ENCODE data around the gene SLC36A1. TPM values are rescaled to one million over a fixed set of nuclear protein-coding genes. Genes with fewer than 3 reads are reported as not detected.
"Not testable (repeated sequence)": the region's sequence is repeated elsewhere in the genome, so short reads cannot be mapped to it uniquely, and the experiment has no call there.

The SLC36A1 gene
- total RNA-seq (1 to 10 TPM; 4.8 to 5.6 TPM), polyA plus RNA-seq (1 to 10 TPM in 1 of 3 donors, under 1 TPM in 2; 0.61 to 1.6 (median 0.81) TPM), total RNA-seq (5.9 to 15.1 (median 10.2) reads per million in 6 experiments)

DNA sequence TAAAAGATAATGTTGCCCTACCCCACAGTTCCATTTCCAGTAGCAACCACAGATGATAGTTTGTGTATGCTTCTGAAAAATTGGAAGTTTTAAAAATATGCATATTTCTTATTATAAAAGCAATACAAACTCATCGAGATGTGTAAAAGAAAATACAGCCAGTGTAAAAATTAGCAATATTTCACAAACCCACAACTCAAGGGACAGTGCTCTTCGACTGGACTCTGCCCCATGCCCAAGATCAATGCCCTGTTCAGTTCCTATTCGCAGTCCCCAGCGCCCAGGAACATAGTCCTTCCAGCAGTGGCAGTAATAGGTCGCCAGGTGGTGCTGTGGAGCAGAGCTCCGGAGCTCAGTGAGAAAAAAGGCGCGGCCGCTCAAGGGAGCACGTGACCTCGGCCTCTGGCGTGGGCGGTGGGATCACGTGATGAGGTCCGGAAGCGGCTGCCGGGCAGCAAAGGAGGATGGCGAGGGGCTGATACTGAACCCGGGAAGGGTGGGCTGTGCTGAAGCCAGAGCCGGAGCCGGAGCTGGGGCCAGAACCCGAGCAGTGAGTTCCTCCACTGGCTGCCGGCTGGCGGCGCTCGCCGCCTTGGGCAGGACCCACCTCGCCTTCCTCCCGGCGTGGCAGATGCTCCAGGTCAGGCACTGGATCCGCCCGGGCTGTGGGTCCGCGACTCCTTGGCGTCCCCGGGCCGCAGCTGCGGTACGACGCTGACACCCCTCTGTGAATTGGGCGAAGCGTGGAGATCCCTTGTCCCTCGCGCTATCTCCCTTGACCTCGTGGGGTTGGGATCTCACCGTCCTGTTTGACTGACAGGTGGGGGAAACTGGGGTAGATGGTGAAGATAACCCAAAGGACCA is at the start of gene SLC36A1:
Gene SLC36A1, plus strand, starts transcription at position 430 of the 864 bp plus-strand sequence. CDS start 11,190 bp downstream, outside the sequence.
- Mint-ChIP-seq H3K27me3 (peaks cover 3 to 23% (median 12%) of the 10 kb centered on the region in 5 donors), H3K27ac (peak within 1 kb of the TSS; percentile 81 to 96 (median 92)), H3K36me3 (peaks cover 0 to 5% (median 0%) of the 10 kb centered on the region in 3 donors), H3K9me3 (no peaks in the 10 kb centered on the region), H3K4me1 (peaks cover 22 to 29% (median 25%) of the 10 kb centered on the region in 4 donors), H3K4me3 (peak within 1 kb of the TSS; percentile 95 to 98 (median 96))
- DNase-seq: peak; percentile 83 to 94 (median 90)
- ATAC-seq: peak; percentile 90 to 94
- POLR2A ChIA-PET: interaction anchor here (0.6 to 1.8 kb wide), 4 partner anchors 10 to 324 kb away, joined by 3 to 13 read pairs (median 4); partner anchors contain the start of gene G3BP1

DNA sequence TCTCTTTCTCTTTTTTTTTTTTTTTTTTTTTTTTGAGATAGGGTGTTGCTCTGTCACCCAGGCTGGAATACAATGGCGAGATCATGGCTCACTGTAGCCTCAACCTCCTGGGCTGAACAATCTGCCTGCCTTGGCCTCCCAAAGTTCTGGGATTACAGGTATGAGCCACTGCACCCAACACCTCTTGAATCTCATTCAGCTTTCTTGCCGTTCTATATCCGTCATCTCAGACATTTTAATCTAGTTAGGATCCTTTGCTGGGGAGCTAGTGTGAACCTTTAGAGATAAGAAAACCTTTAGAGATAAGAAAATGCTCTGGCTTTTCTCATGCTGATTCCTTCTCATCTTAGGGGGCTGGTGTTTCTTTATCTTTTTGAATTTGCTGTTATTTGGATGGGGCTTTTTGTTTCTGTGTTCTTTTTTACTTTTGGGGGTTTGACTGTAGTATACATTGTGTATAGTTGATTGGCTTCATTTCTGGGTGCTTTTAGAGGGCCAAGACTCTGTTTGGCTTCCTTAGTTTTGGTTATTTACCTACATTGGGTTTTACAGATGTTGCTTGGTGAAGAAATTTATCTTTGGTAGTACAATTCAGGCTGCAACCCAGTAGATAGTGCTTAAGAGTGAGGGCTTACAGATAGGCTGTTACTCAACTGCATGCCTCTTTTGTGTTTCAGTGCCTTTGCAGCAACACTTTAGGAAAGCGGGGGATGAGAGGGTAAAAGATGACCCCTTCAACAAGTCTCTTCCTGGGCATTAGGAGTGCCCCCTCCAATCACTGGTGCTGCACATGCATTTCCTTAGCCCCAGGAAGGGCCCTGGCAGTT is 41.9 kb upstream of the SLC36A1 start:
- no peak for ATAC-seq
- no peak for DNase-seq
- Mint-ChIP-seq H3K4me1 (no peaks in the 10 kb centered on the region), H3K27ac (no peak overlapping the region), H3K36me3 (peaks cover 0 to 25% (median 0%) of the 10 kb centered on the region in 3 donors), H3K4me3 (no peak overlapping the region), H3K9me3 (peaks cover 0 to 25% (median 7%) of the 10 kb centered on the region in 9 donors), H3K27me3 (peaks cover 19 to 56% (median 49%) of the 10 kb centered on the region in 5 donors)
- POLR2A ChIA-PET: no interaction called here

DNA sequence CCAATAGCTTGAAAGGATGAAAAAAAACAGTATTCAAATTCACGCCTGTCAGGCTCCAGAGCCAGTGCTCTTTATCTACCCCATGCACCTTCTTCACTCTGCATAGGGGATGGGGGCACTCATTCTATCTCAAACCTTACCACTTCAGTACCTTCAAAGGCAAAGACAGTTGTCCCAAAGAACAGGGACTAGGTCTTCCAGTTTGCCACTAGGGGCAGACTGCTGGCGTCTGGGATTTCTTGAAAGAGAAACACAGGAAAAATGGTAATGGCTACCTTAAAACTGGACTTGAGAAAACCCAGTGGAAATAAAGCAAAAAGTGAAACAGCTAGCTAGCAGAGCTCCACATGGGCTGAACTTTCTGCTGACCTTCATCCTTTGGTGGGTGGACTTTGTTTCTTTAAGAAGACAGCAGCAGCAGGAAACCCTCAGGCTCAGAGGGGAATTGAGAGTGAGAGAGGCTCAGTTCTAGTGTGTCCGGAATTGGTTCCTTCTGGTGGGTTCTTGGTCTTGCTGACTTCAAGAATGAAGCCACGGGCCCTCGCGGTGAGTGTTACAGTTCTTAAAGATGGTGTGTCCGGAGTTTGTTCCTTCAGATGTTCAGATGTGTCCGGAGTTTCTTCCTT is 41.0 kb upstream of the SLC36A1 start:
- Mint-ChIP-seq H3K36me3 (peaks cover 0 to 25% (median 0%) of the 10 kb centered on the region in 3 donors), H3K27ac (no peak overlapping the region), H3K4me1 (no peaks in the 10 kb centered on the region), H3K9me3 (peaks cover 0 to 22% (median 7%) of the 10 kb centered on the region in 9 donors), H3K4me3 (no peak overlapping the region), H3K27me3 (peaks cover 26 to 54% (median 53%) of the 10 kb centered on the region in 5 donors)
- POLR2A ChIA-PET: no interaction called here
- ATAC-seq: no peak
- no peak for DNase-seq

DNA sequence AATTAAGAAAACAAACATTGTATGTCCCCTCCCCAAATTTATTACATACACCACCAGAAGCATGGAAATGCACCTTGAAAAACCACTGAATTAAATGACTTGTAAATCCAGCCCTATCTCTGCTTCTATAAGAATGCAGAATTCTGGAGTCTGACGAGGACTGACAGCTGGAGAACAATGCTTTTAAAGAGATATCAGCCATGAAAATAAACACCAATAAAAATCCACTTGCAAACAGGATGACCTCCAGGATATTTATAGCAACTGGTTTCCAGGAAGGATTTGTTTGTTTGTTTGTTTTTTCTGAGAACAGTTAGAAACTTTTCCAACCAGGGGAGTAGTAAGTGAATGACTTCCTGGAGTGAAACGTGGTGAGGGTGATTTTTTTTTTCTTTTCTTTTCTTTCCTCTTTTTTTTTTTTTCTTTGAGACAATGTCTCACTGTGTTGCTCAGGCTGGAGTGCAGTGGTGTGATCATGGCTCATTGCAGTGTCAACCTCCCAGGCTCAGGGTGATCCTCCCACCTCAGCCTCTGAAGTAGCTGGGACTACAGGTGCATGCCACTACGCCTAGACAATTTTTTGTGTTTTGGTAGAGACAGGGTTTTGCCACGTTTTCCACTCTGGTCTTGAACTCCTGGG is 38.7 kb upstream of the SLC36A1 start:
- peaks cover 28 to 54% (median 41%) of the 10 kb centered on the region in 5 donors for H3K27me3 Mint-ChIP-seq
- H3K4me1 Mint-ChIP-seq: no peaks in the 10 kb centered on the region
- H3K27ac Mint-ChIP-seq: no peak overlapping the region
- peaks cover 0 to 4% (median 0%) of the 10 kb centered on the region in 9 donors for H3K9me3 Mint-ChIP-seq
- peaks cover 0 to 4% (median 0%) of the 10 kb centered on the region in 3 donors for H3K36me3 Mint-ChIP-seq
- H3K4me3 Mint-ChIP-seq: no peak overlapping the region
- DNase-seq: no peak
- POLR2A ChIA-PET: no interaction called here
- ATAC-seq: no peak

DNA sequence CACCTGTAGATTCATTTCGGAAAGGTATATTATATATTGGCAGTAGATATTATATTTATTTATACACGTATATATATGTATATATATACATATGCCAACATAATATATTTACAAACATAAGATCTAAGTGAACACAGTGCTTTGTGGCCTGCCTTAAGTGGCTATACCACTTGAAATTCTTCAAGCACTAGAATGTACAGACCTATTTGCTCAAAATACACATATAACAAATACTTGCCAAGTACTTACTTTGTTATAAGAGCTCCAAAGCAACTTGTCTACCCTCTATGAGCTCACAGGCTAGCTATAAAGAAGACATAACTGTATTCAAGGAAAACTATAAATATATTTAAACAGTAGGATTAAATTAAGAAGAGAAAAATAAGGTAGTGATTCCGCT is 33.6 kb upstream of the SLC36A1 start:
- H3K9me3 Mint-ChIP-seq: peaks cover 8 to 27% (median 16%) of the 10 kb centered on the region in 9 donors
- no peak overlapping the region for H3K4me3 Mint-ChIP-seq
- H3K36me3 Mint-ChIP-seq: peaks cover 0 to 20% (median 14%) of the 10 kb centered on the region in 3 donors
- DNase-seq (no peak), ATAC-seq (no peak)
- peaks cover 13 to 28% (median 21%) of the 10 kb centered on the region in 5 donors for H3K27me3 Mint-ChIP-seq
- POLR2A ChIA-PET: no interaction called here
- H3K27ac Mint-ChIP-seq: no peak overlapping the region
- no peaks in the 10 kb centered on the region for H3K4me1 Mint-ChIP-seq

DNA sequence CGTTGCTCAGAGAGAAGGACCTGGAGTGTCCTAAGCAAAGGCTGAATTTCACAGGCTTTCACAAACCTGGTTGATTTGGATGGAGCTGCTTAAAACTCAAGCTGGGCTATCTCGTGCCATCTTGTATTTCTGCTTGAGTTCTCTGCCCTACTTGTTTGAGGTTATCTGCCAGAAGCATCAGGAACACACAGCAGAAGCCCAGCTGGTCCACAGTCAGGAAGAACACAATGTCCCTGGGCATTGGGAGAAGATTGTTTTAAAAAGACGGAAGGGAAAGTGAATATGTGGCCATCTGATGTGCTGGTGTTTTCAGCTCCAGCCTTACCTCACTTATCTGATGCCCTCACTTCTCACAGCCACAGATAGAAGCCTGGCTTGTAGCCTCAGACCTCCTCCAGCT is 32.9 kb upstream of the SLC36A1 start:
- H3K4me1 Mint-ChIP-seq: no peaks in the 10 kb centered on the region
- H3K4me3 Mint-ChIP-seq: no peak overlapping the region
- ATAC-seq: no peak
- H3K27me3 Mint-ChIP-seq: peaks cover 13 to 28% (median 19%) of the 10 kb centered on the region in 5 donors
- no peak overlapping the region for H3K27ac Mint-ChIP-seq
- H3K9me3 Mint-ChIP-seq: peaks cover 8 to 35% (median 21%) of the 10 kb centered on the region in 9 donors
- POLR2A ChIA-PET: no interaction called here
- peaks cover 0 to 24% (median 14%) of the 10 kb centered on the region in 3 donors for H3K36me3 Mint-ChIP-seq
- no peak for DNase-seq

DNA sequence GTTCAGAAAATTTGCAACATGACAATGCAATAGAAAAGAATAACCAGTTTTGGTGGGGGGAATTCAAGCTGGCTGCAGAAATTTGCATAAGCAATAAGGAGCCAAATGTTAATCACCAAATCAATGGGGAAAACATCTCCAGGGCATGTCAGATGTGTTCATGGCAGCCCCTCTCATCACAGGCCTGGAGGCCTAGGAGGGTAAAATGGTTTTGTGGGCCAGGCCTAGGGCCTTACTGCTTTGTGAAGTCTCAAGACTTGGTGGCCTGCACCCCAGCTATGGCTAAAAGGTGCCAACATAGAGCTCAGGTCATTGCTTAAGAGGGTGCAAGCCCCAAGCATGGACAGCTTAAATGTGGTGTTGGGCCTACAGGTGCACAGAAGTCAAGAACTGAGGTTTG is 29.7 kb upstream of the SLC36A1 start:
- Mint-ChIP-seq H3K27ac (no peak overlapping the region), H3K36me3 (peaks cover 0 to 24% (median 14%) of the 10 kb centered on the region in 3 donors), H3K9me3 (peaks cover 8 to 35% (median 21%) of the 10 kb centered on the region in 9 donors), H3K4me3 (no peak overlapping the region), H3K4me1 (no peaks in the 10 kb centered on the region), H3K27me3 (peaks cover 6 to 15% (median 14%) of the 10 kb centered on the region in 5 donors)
- POLR2A ChIA-PET: no interaction called here
- ATAC-seq (no peak), DNase-seq (no peak)

DNA sequence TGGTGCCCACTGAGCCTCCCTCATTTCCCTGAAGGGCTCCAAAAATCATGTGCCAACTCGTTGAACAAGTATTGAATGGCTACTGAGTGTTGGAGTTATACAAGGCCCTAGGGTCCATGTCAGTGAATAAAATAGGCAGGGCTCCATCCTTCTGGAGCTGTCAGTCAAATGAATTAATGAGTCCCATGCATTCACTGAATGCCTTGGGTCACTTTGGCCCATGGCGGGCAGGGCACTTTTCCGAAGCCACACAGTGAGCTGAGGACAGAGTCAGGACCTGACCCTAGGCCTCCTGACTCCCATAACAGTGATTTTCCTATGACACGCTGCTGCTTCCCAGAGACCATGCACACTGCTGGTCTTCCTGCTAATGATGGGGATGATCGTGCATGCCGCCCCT is 27.3 kb upstream of the SLC36A1 start:
- POLR2A ChIA-PET: no interaction called here
- H3K36me3 Mint-ChIP-seq: peaks cover 0 to 24% (median 14%) of the 10 kb centered on the region in 3 donors
- H3K4me1 Mint-ChIP-seq: no peaks in the 10 kb centered on the region
- H3K9me3 Mint-ChIP-seq: peaks cover 8 to 35% (median 21%) of the 10 kb centered on the region in 9 donors
- peaks cover 12 to 37% (median 21%) of the 10 kb centered on the region in 5 donors for H3K27me3 Mint-ChIP-seq
- H3K4me3 Mint-ChIP-seq: no peak overlapping the region
- DNase-seq (no peak), ATAC-seq (no peak)
- H3K27ac Mint-ChIP-seq: no peak overlapping the region

DNA sequence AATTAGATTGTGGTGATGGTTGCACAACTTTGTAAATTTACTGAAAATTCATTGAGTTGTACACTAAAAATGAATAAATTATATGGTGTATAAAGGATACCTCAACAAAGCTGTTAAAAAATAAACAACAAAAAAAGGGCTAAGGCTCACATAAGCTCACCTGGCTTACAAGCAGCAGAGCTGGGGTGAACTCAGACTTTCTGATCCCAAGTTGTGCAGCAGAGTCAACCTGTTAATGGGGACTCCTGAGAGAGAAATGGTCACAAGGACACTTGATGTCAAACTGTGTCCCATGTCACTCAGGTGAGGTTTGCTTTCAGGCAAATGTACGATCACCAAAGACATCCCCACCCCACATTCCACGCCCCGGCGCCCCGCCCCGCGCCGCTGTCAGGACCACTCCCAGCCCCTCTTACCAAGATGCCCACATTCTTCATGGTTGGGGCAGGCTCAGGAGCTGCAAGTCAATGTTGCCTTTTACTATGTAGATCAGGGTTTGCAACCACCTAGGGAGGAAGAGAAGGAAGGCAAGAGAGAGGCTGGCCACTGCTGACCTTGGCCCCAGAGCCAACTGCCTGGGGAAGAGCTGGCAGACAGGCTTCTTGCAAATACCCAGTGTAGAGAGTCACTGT is 22.4 kb upstream of the SLC36A1 start:
- POLR2A ChIA-PET: no interaction called here
- peaks cover 0 to 2% (median 0%) of the 10 kb centered on the region in 9 donors for H3K9me3 Mint-ChIP-seq
- peaks cover 0 to 3% (median 0%) of the 10 kb centered on the region in 3 donors for H3K36me3 Mint-ChIP-seq
- peaks cover 11 to 51% (median 21%) of the 10 kb centered on the region in 5 donors for H3K27me3 Mint-ChIP-seq
- no peak overlapping the region for H3K27ac Mint-ChIP-seq
- H3K4me3 Mint-ChIP-seq: no peak overlapping the region
- ATAC-seq (no peak), DNase-seq (no peak)
- peaks cover 0 to 5% (median 0%) of the 10 kb centered on the region in 4 donors for H3K4me1 Mint-ChIP-seq

DNA sequence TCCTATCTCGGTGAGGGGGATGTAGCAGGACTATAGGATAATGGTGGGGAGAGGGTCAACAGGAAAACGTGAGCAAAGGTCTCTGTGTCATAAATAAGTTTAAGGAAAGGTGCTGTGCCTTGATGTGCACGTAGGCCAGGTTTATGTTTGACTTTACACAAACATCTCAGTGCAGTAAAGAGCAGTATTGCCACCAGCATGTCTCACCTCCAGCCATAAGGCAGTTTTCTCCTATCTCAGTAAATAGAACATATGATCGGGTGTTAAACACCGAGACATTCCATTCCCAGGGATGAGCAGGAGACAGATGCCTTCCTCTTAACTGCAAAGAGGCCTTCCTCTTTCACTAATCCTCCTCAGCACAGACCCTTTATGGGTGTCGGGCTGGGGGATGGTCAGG is 21.1 kb upstream of the SLC36A1 start:
- peaks cover 11 to 51% (median 25%) of the 10 kb centered on the region in 5 donors for H3K27me3 Mint-ChIP-seq
- H3K4me1 Mint-ChIP-seq, H3K9me3 Mint-ChIP-seq, H3K27ac Mint-ChIP-seq, POLR2A ChIA-PET, DNase-seq, ATAC-seq, H3K36me3 Mint-ChIP-seq, H3K4me3 Mint-ChIP-seq: not testable (repeated sequence)

DNA sequence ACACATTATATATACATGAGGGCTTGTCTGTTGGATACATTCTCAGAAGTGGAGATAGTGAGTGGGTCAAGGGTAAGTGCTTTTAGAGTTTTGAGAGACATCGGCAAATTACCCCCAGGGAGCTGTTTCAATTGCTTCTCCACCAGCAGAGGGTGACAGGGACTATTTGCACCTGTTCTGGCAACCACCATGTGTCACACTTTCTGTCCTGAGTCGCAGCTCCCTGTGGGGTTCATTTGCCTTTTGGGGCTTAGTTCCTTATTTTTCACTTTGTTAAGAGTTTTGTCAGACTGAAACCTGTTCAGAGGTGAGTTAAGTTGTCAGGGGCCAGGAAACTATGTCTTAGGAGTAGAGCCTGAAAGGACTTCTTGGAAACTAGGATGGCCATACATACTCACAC is 20.1 kb upstream of the SLC36A1 start:
- peaks cover 0 to 5% (median 0%) of the 10 kb centered on the region in 4 donors for H3K4me1 Mint-ChIP-seq
- peaks cover 0 to 3% (median 0%) of the 10 kb centered on the region in 3 donors for H3K36me3 Mint-ChIP-seq
- POLR2A ChIA-PET: no interaction called here
- H3K9me3 Mint-ChIP-seq: peaks cover 0 to 2% (median 0%) of the 10 kb centered on the region in 9 donors
- H3K4me3 Mint-ChIP-seq: no peak overlapping the region
- H3K27me3 Mint-ChIP-seq: peaks cover 7 to 42% (median 21%) of the 10 kb centered on the region in 5 donors
- ATAC-seq (no peak), DNase-seq (no peak)
- no peak overlapping the region for H3K27ac Mint-ChIP-seq

Data from naive thymus-derived CD8-positive, alpha-beta T cell (primary cell).